CD8-positive, alpha-beta memory T cell (primary cell): ENCODE results near the gene GGACT. TPM values are rescaled to one million over a fixed set of nuclear protein-coding genes. Genes with fewer than 3 reads are reported as not detected.

Experiments
- CTCF ChIA-PET: fragments of 350-600 bp; sonication (Branson Sonifier 250); formaldehyde crosslinking; loops from one replicate; lab custom pipeline; 2021; ENCODE audit warnings: antibody characterized with exemption; lab: Charles Lee
- POLR2A ChIA-PET: fragments of 350-600 bp; sonication (Branson Sonifier 250); formaldehyde crosslinking; loops from one replicate; lab custom pipeline; 2021; ENCODE audit warnings: antibody characterized with exemption; lab: Charles Lee
- DNase-seq, 5 donors: peaks; one replicate each; pipeline versions ENCODE4 v3.0.0 to v3.0.0-alpha.2; 2020 to 2022; ENCODE audit warnings: mixed read lengths in 1 of 5
- H3K27ac ChIP-seq: one replicate; pipeline ENCODE4 v1.7.0; 2013; ENCODE audit warnings: low read depth, mild to moderate bottlenecking, low read length, moderate library complexity
- H3K27me3 ChIP-seq: 2 replicates; pipeline ENCODE4 v1.7.0; 2013; ENCODE audit warnings: low read length, mild to moderate bottlenecking; ENCODE audit not compliant: insufficient read depth, poor library complexity, severe bottlenecking
- H3K36me3 ChIP-seq: 2 replicates; pipeline ENCODE4 v1.7.0; 2013; ENCODE audit warnings: mild to moderate bottlenecking, low read length, moderate library complexity; ENCODE audit not compliant: insufficient read depth
- H3K4me1 ChIP-seq: 2 replicates; pipeline ENCODE4 v1.7.0; 2013; ENCODE audit warnings: mild to moderate bottlenecking, low read length, moderate library complexity; ENCODE audit not compliant: insufficient read depth
- H3K4me3 ChIP-seq: 2 replicates; pipeline ENCODE4 v1.7.0; 2013; ENCODE audit warnings: mild to moderate bottlenecking, low read length
- H3K9me3 ChIP-seq: 2 replicates; pipeline ENCODE4 v1.7.0; 2013; ENCODE audit warnings: mild to moderate bottlenecking, low read length
- H3K27ac Mint-ChIP-seq, 8 donors: one replicate each; pipeline ENCODE4 v1.8.0; 2020 to 2021; ENCODE audit warnings: mixed read lengths in 8 of 8, mild to moderate bottlenecking in 6 of 8, inconsistent platforms in 3 of 8, moderate library complexity in 3 of 8
- H3K27me3 Mint-ChIP-seq, 2 donors: one replicate each; pipeline ENCODE4 v1.8.0; 2020 to 2021; ENCODE audit warnings: mixed read lengths in 2 of 2, mild to moderate bottlenecking in 1 of 2, moderate library complexity in 1 of 2
- H3K36me3 Mint-ChIP-seq, 3 donors: one replicate each; pipeline ENCODE4 v1.8.0; 2020 to 2021; ENCODE audit warnings: mixed read lengths in 3 of 3, inconsistent platforms in 1 of 3, mild to moderate bottlenecking in 1 of 3
- H3K4me1 Mint-ChIP-seq, 3 donors: one replicate each; pipeline ENCODE4 v1.8.0; 2020 to 2021; ENCODE audit warnings: mixed read lengths in 3 of 3, inconsistent platforms in 1 of 3, mild to moderate bottlenecking in 1 of 3
- H3K4me3 Mint-ChIP-seq, 7 donors: one replicate each; pipeline ENCODE4 v1.8.0; 2020 to 2021; ENCODE audit warnings: mixed read lengths in 7 of 7, mild to moderate bottlenecking in 6 of 7, moderate library complexity in 4 of 7, inconsistent platforms in 2 of 7
- H3K9me3 Mint-ChIP-seq, 5 donors: one replicate each; pipeline ENCODE4 v1.8.0; 2020 to 2022; ENCODE audit warnings: mixed read lengths in 5 of 5, mild to moderate bottlenecking in 3 of 5, moderate library complexity in 2 of 5, inconsistent platforms in 1 of 5
- polyA plus RNA-seq: library from polyadenylated mRNA; unstranded; fragments of 300-500 nt; fragmentation: Illumina TruSeq; gene quantifications from one replicate; pipeline ENCODE4 v1.2.3, GENCODE V29; 2021
- total RNA-seq, 2 experiments: library from RNA; stranded (reverse); gene quantifications; one replicate each; pipeline ENCODE4 v1.2.3, GENCODE V29; 2021

The GGACT gene
- total and polyA plus RNA-seq, 3 experiments from 2014 or later, result 4.9 to 9.2 (median 5.7) TPM

DNA sequence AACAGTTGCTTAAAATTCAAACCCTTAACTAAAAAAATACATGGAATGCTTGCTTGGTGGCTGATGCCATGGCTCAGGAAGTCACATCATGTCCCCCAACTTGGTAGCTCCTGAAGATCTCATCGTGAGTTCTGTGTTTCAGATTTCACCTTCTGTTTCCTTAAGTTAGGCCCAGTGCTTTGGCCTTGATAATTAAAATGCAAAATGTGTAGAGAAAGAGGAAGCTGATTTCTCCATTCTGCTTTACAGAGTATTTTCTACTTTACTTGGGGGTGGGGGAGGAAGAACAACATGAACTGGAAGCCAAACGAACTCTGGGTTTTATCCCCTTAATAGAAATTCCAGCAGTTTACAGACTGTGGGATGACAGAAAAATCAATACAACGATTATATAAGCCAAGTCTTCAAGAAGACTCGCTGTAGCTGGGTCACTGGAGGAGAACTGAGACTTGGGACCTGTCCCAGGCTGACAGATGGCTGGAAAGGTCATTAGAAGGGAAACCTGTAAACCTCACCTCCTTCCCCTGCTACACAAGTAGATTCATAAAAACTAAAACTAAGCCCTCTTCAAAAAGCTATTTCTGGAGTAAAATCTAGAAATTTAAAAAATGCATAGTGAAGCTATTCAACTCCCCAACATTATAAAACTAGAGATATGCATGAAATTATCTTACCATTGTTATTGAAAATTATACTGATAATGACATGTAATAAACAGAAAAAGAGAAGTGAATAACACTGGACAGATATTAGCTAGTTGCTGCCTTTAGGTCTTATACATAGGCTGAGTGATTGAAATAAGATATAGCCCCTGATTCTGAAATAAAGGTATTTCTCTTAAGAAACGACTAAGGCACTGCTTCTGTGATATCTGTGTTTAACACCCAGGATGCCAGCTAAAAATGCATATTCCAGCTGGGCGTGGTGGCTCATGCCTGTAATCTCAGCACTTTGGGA is 22.1 kb upstream of the GGACT start:
- H3K4me1 Mint-ChIP-seq, result peaks cover 21 to 36% (median 21%) of the 10 kb centered on the region in 3 donors
- no peaks in the 10 kb centered on the region for H3K36me3 ChIP-seq
- no peak overlapping the region for H3K4me3 ChIP-seq
- no peak overlapping the region for H3K27ac ChIP-seq
- no peaks in the 10 kb centered on the region for H3K27me3 Mint-ChIP-seq
- ChIA-PET CTCF (interaction anchor here (1.2 kb wide), 1 partner anchor 23 kb away, joined by 3 read pairs; no protein-coding TSS in a partner anchor), POLR2A (interaction anchor here (0.5 kb wide), 1 partner anchor 797 kb away, joined by 3 read pairs; no protein-coding TSS in a partner anchor)
- no peaks in the 10 kb centered on the region for H3K9me3 Mint-ChIP-seq
- H3K4me1 ChIP-seq, result peaks cover 13% of the 10 kb centered on the region
- peak overlapping the region in 2 of 8 donors; percentile 10 to 47 for H3K27ac Mint-ChIP-seq
- H3K9me3 ChIP-seq, result no peaks in the 10 kb centered on the region
- peak overlapping the region in 1 of 7 donors; percentile 13 for H3K4me3 Mint-ChIP-seq
- DNase-seq, result no peak
- peaks cover 0 to 38% (median 10%) of the 10 kb centered on the region in 3 donors for H3K36me3 Mint-ChIP-seq
- H3K27me3 ChIP-seq, result no peaks in the 10 kb centered on the region

DNA sequence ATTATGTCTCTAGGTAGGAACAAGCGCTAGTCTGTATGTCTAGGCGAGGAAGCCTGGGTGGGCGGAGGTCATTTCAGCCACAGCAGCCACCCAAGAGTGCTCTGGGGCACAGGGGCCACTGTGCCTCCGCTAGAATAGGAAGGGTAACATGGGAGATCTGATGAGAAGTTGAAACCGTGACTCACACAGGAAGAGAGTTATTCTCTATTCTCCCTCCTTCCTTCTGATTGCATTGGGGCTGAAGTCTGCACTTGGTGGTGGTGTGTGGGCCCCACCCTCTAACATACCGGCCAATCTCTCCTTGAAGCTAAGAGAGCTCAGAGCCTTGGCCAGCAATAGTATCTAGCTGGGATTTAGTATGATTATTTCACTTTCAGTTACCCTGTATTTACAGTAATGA is 20.3 kb upstream of the GGACT start:
- Histone ChIP-seq H3K27me3 (no peaks in the 10 kb centered on the region), H3K36me3 (no peaks in the 10 kb centered on the region), H3K27ac (no peak overlapping the region), H3K4me1 (peaks cover 13% of the 10 kb centered on the region), H3K9me3 (no peaks in the 10 kb centered on the region), H3K4me3 (no peak overlapping the region)
- Mint-ChIP-seq H3K9me3 (no peaks in the 10 kb centered on the region), H3K4me3 (peak overlapping the region in 1 of 7 donors; percentile 5), H3K27me3 (no peaks in the 10 kb centered on the region), H3K4me1 (peaks cover 21 to 36% (median 21%) of the 10 kb centered on the region in 3 donors), H3K36me3 (peaks cover 0 to 47% (median 14%) of the 10 kb centered on the region in 3 donors), H3K27ac (peak overlapping the region in 7 of 8 donors; percentile 63 to 79 (median 72))
- ChIA-PET POLR2A (no interaction called here), CTCF (interaction anchor here (1.1 kb wide), 1 partner anchor 20 kb away, joined by 3 read pairs; no protein-coding TSS in a partner anchor)
- DNase-seq, result no peak

GRCh38 chr13:100608489-100608888 is 19.9 kb upstream of the GGACT start:
- no peaks in the 10 kb centered on the region for H3K9me3 ChIP-seq
- H3K36me3 ChIP-seq, result no peaks in the 10 kb centered on the region
- H3K4me3 Mint-ChIP-seq, result peak overlapping the region in 1 of 7 donors; percentile 29
- H3K9me3 Mint-ChIP-seq, result no peaks in the 10 kb centered on the region
- H3K4me1 Mint-ChIP-seq, result peaks cover 21 to 36% (median 21%) of the 10 kb centered on the region in 3 donors
- H3K27ac Mint-ChIP-seq, result peak overlapping the region in 6 of 8 donors; percentile 66 to 87 (median 74)
- peaks cover 0 to 51% (median 17%) of the 10 kb centered on the region in 3 donors for H3K36me3 Mint-ChIP-seq
- H3K27me3 ChIP-seq, result no peaks in the 10 kb centered on the region
- H3K4me3 ChIP-seq, result no peak overlapping the region
- DNase-seq, result no peak
- no peak overlapping the region for H3K27ac ChIP-seq
- H3K4me1 ChIP-seq, result peaks cover 13% of the 10 kb centered on the region
- CTCF ChIA-PET, result interaction anchor here (1.1 kb wide), 1 partner anchor 20 kb away, joined by 3 read pairs; no protein-coding TSS in a partner anchor
- POLR2A ChIA-PET, result no interaction called here
- no peaks in the 10 kb centered on the region for H3K27me3 Mint-ChIP-seq

DNA sequence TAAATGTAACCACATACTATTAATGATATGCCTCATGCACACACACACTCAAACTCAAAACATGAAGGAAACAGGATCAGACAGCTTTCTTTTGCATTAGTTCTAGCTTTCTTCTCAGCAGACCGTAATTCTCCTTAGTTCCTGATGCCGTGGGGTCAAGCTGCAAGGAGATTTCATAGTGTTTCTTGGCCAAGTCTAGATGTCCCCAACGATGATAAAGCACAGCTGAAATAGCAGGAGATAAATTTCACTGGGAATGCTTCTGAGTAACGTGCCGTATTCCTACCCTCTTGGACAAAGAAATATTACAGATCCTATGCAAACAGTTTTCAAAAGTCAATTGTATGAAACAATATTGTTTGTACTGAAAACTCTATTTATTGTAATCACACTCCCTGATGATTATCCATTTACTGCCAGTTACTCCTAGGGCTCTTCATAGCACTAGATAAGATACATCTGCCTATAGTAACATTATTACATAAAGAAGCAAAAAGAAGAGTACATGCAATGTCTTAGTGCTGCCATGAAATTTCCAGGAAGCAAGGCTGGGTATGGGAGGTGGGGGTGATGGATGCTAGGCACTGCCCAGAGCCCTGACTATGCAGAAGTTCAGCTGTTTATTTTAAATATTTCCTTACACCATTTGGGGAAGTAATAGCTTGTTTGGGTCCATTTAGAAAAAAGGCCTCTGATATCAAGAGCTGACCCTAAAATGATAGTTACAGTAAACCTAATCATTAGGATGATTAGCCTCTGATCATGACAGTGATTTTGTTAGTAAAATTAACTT is 16.5 kb upstream of the GGACT start:
- Mint-ChIP-seq H3K4me3 (no peak overlapping the region), H3K36me3 (peaks cover 0 to 37% (median 8%) of the 10 kb centered on the region in 3 donors), H3K4me1 (peaks cover 14 to 21% (median 15%) of the 10 kb centered on the region in 3 donors), H3K9me3 (no peaks in the 10 kb centered on the region), H3K27ac (peak overlapping the region in 1 of 8 donors; percentile 35), H3K27me3 (no peaks in the 10 kb centered on the region)
- H3K27me3 ChIP-seq, result no peaks in the 10 kb centered on the region
- no peaks in the 10 kb centered on the region for H3K36me3 ChIP-seq
- peaks cover 13% of the 10 kb centered on the region for H3K4me1 ChIP-seq
- DNase-seq, result no peak
- ChIA-PET POLR2A (no interaction called here), CTCF (no interaction called here)
- no peaks in the 10 kb centered on the region for H3K9me3 ChIP-seq
- no peak overlapping the region for H3K4me3 ChIP-seq
- no peak overlapping the region for H3K27ac ChIP-seq

GRCh38 chr13:100602493-100603111 is 14.0 kb upstream of the GGACT start:
- H3K9me3 ChIP-seq, result no peaks in the 10 kb centered on the region
- H3K27me3 Mint-ChIP-seq, result peaks cover 0 to 4% of the 10 kb centered on the region in 2 donors

DNA sequence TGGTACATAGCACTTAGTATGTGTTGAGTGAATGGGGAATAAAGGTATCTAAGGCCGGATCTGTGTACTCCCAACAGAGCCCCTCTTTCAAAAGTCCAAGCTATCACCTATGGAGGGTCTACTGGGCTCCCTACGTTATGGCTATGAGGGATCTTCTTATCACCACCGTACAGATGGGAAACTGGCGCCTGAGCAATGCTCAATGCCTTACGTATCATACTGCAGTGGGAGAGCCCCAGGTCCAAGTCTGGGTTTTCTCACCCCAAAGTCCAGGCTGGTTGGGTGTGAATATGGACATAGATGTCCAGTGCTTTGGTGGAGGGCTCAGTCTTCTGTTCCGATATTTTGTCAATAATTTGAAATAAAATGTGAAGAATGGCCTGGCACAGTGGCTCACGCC is 13.1 kb upstream of the GGACT start:
- peaks cover 0 to 6% of the 10 kb centered on the region in 2 donors for H3K27me3 Mint-ChIP-seq
- Histone ChIP-seq H3K9me3 (no peaks in the 10 kb centered on the region), H3K4me3 (no peak overlapping the region), H3K36me3 (no peaks in the 10 kb centered on the region), H3K4me1 (no peaks in the 10 kb centered on the region), H3K27me3 (no peaks in the 10 kb centered on the region), H3K27ac (no peak overlapping the region)
- H3K4me1 Mint-ChIP-seq, result no peaks in the 10 kb centered on the region
- POLR2A ChIA-PET, result no interaction called here
- no peak for DNase-seq
- H3K36me3 Mint-ChIP-seq, result peaks cover 2 to 28% (median 8%) of the 10 kb centered on the region in 3 donors
- no peak overlapping the region for H3K4me3 Mint-ChIP-seq
- peak overlapping the region in 1 of 8 donors; percentile 65 for H3K27ac Mint-ChIP-seq
- CTCF ChIA-PET, result interaction anchor here (0.6 to 2.2 kb wide), 2 partner anchors 13 to 28 kb away, joined by 3 to 8 read pairs; partner anchors contain the start of gene GGACT
- H3K9me3 Mint-ChIP-seq, result no peaks in the 10 kb centered on the region

More at GRCh38 chr13:100602493-100603111, 14.0 kb upstream of the GGACT start:
- Mint-ChIP-seq H3K4me1 (no peaks in the 10 kb centered on the region), H3K9me3 (no peaks in the 10 kb centered on the region), H3K4me3 (no peak overlapping the region), H3K27ac (peak overlapping the region in 1 of 8 donors; percentile 12), H3K36me3 (peaks cover 0 to 31% (median 8%) of the 10 kb centered on the region in 3 donors)
- DNase-seq, result no peak
- ChIA-PET POLR2A (no interaction called here), CTCF (interaction anchor here (1.3 kb wide), 1 partner anchor 14 kb away, joined by 3 read pairs; the partner anchor contains the start of gene GGACT)
- Histone ChIP-seq H3K36me3 (no peaks in the 10 kb centered on the region), H3K27me3 (no peaks in the 10 kb centered on the region), H3K4me3 (no peak overlapping the region), H3K27ac (no peak overlapping the region), H3K4me1 (no peaks in the 10 kb centered on the region)

- ChIA-PET CTCF (interaction anchor here (0.6 to 2.2 kb wide), 2 partner anchors 12 to 28 kb away, joined by 3 to 8 read pairs; partner anchors contain the start of gene GGACT), POLR2A (no interaction called here)
- DNase-seq, result no peak
- H3K4me3 ChIP-seq, result no peak overlapping the region
- no peaks in the 10 kb centered on the region for H3K27me3 ChIP-seq
- H3K9me3 ChIP-seq, result no peaks in the 10 kb centered on the region
- peaks cover 7 to 23% (median 8%) of the 10 kb centered on the region in 3 donors for H3K36me3 Mint-ChIP-seq
- no peak overlapping the region for H3K27ac Mint-ChIP-seq
- no peaks in the 10 kb centered on the region for H3K36me3 ChIP-seq
- H3K4me3 Mint-ChIP-seq, result no peak overlapping the region
- peak overlapping the region; percentile 16 for H3K27ac ChIP-seq
- H3K4me1 Mint-ChIP-seq, result no peaks in the 10 kb centered on the region
- no peaks in the 10 kb centered on the region for H3K4me1 ChIP-seq
- peaks cover 0 to 10% of the 10 kb centered on the region in 2 donors for H3K27me3 Mint-ChIP-seq
- H3K9me3 Mint-ChIP-seq, result no peaks in the 10 kb centered on the region
Measured at GRCh38 chr13:100600915-100601314, 12.3 kb upstream of the GGACT start.
